Fibroblast of lung (primary cell): ENCODE results near the gene LRR1. TPM values are rescaled to one million over a fixed set of nuclear protein-coding genes. Genes with fewer than 3 reads are reported as not detected.
A peak's percentile ranks its signal among the peaks of the same experiment; 100 is the strongest.

ENCODE experiments used
- DNase-seq, 2 donors: peaks; one replicate each; pipeline versions ENCODE4 v3.0.0 to v3.0.0-alpha.2; 2010; ENCODE audit warnings: low read depth in 2 of 2
- H2AFZ ChIP-seq: 2 replicates; pipeline ENCODE4 v1.5.1; 2012; ENCODE audit warnings: low read length, control low read depth, inconsistent platforms
- H3K27ac ChIP-seq: 2 replicates; pipeline ENCODE4 v1.5.1; 2011; ENCODE audit warnings: low read length, control low read depth; ENCODE audit not compliant: insufficient read depth
- H3K27me3 ChIP-seq: 2 replicates; pipeline ENCODE4 v1.5.1; 2011; ENCODE audit warnings: mild to moderate bottlenecking, low read length; ENCODE audit not compliant: control insufficient read depth, insufficient read depth
- H3K36me3 ChIP-seq: 2 replicates; pipeline ENCODE4 v1.5.1; 2011; ENCODE audit warnings: low read length; ENCODE audit not compliant: control insufficient read depth, insufficient read depth
- H3K4me1 ChIP-seq: 2 replicates; pipeline ENCODE4 v1.5.1; 2011; ENCODE audit warnings: low read length; ENCODE audit not compliant: control insufficient read depth, insufficient read depth; ENCODE audit errors: extremely low read depth
- H3K4me2 ChIP-seq: 2 replicates; pipeline ENCODE4 v1.5.1; 2011; ENCODE audit warnings: low read length, control low read depth; ENCODE audit not compliant: insufficient read depth; ENCODE audit errors: extremely low read depth
- H3K4me3 ChIP-seq, 4 experiments: fragments of 200-600 bp in 1 of 4; sonication (generic) in 1 of 4; replicated peaks in 1 of 4; 2 replicates each; pipeline ENCODE4 v1.5.1; 2011 to 2016; ENCODE audit warnings: low read length in 4 of 4, low read depth in 3 of 4, mild to moderate bottlenecking in 3 of 4, control low read depth in 2 of 4, inconsistent platforms in 1 of 4, mixed read lengths in 1 of 4; ENCODE audit not compliant: insufficient read depth in 1 of 4; ENCODE audit errors: control extremely low read depth in 1 of 4
- H3K79me2 ChIP-seq: 2 replicates; pipeline ENCODE4 v1.5.1; 2012; ENCODE audit warnings: mild to moderate bottlenecking, low read length, inconsistent platforms; ENCODE audit not compliant: control insufficient read depth, insufficient read depth
- H3K9ac ChIP-seq: 2 replicates; pipeline ENCODE4 v1.5.1; 2011; ENCODE audit warnings: mild to moderate bottlenecking, low read length, control low read depth; ENCODE audit not compliant: insufficient read depth
- H3K9me3 ChIP-seq: 2 replicates; pipeline ENCODE4 v1.5.1; 2012; ENCODE audit warnings: low read depth, low read length; ENCODE audit not compliant: control insufficient read depth, insufficient read depth
- H4K20me1 ChIP-seq: 2 replicates; pipeline ENCODE4 v1.5.1; 2011; ENCODE audit warnings: low read length; ENCODE audit not compliant: control insufficient read depth, insufficient read depth; ENCODE audit errors: extremely low read depth
- EZH2 ChIP-seq: IDR thresholded peaks from 2 replicates; pipeline ENCODE4 v1.5.1; 2012; ENCODE audit warnings: low read length, control low read depth, mild to moderate bottlenecking; ENCODE audit errors: missing control alignments
- polyA plus RNA-seq, 2 donors: library from polyadenylated mRNA; depleted of rRNA in 1 of 2; stranded (reverse) in 1 of 2; unstranded in 1 of 2; fragments of >200 nt; gene quantifications; 2 replicates each; pipeline ENCODE4 v1.2.1, GENCODE V29; 2011 to 2012; ENCODE audit warnings: missing spikeins in 1 of 2
- total RNA-seq: library from RNA; depleted of rRNA; stranded (reverse); fragments of >200 nt; gene quantifications from 2 replicates; pipeline ENCODE4 v1.2.1, GENCODE V29; 2014
- TF ChIP-seq, protein P1 (sequence below), 2 donors: IDR thresholded peaks in 1 of 2; conservative IDR thresholded peaks in 1 of 2; 1 replicate in 1 of 2; 2 replicates in 1 of 2; pipeline ENCODE4 v1.5.1; 2011 to 2012; ENCODE audit warnings: low read length in 2 of 2, control low read depth in 1 of 2, inconsistent platforms in 1 of 2, low read depth in 1 of 2, mild to moderate bottlenecking in 1 of 2

Gene LRR1
- total and polyA plus RNA-seq, 2 donors (not counting 1 experiment from before 2014, with no cell fraction given) = 10.7 to 10.9 TPM

GRCh38 chr14:49633640-49634546, 35.2 kb downstream of the LRR1 start:
- no peaks in the 10 kb centered on the region for H3K9me3 ChIP-seq
- H3K4me1 ChIP-seq = peaks cover 2% of the 10 kb centered on the region
- H3K27ac ChIP-seq = peak overlapping the region; percentile 85
- H3K79me2 ChIP-seq = peaks cover 56% of the 10 kb centered on the region
- peak; percentile 95 for DNase-seq
- peak overlapping the region; percentile 91 for H3K9ac ChIP-seq
- peak overlapping the region; percentile 87 for H2AFZ ChIP-seq
- H3K36me3 ChIP-seq = peaks cover 4% of the 10 kb centered on the region
- TF ChIP-seq EZH2 = no peak
- TF ChIP-seq, protein P1, sequence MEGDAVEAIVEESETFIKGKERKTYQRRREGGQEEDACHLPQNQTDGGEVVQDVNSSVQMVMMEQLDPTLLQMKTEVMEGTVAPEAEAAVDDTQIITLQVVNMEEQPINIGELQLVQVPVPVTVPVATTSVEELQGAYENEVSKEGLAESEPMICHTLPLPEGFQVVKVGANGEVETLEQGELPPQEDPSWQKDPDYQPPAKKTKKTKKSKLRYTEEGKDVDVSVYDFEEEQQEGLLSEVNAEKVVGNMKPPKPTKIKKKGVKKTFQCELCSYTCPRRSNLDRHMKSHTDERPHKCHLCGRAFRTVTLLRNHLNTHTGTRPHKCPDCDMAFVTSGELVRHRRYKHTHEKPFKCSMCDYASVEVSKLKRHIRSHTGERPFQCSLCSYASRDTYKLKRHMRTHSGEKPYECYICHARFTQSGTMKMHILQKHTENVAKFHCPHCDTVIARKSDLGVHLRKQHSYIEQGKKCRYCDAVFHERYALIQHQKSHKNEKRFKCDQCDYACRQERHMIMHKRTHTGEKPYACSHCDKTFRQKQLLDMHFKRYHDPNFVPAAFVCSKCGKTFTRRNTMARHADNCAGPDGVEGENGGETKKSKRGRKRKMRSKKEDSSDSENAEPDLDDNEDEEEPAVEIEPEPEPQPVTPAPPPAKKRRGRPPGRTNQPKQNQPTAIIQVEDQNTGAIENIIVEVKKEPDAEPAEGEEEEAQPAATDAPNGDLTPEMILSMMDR (conservative IDR thresholded peaks at IDR 0.05 in 1 of 2, IDR thresholded peaks at IDR 0.05 in 1 of 2; ENCODE audit: low read depth in 1 of 2, low read length in 2 of 2) = peak; percentile 51 to 61
- H3K4me3 ChIP-seq = peak overlapping the region; percentile 89 to 99 (median 94)
- H3K4me2 ChIP-seq = peak overlapping the region; percentile 79
- no peaks in the 10 kb centered on the region for H3K27me3 ChIP-seq
- H4K20me1 ChIP-seq = no peaks in the 10 kb centered on the region

- Histone ChIP-seq H3K9me3 (no peaks in the 10 kb centered on the region), H3K27ac (peak within 1 kb of the TSS; percentile 85), H2AFZ (peak within 1 kb of the TSS; percentile 87), H3K4me1 (peaks cover 2% of the 10 kb centered on the region), H3K9ac (peak within 1 kb of the TSS; percentile 91), H4K20me1 (no peaks in the 10 kb centered on the region), H3K4me3 (peak within 1 kb of the TSS; percentile 66 to 98 (median 90)), H3K36me3 (peaks cover 4% of the 10 kb centered on the region), H3K79me2 (peaks cover 56% of the 10 kb centered on the region), H3K4me2 (peak within 1 kb of the TSS; percentile 84), H3K27me3 (no peaks in the 10 kb centered on the region)
- no peak for TF ChIP-seq EZH2
- TF ChIP-seq, protein P1 (conservative IDR thresholded peaks at IDR 0.05 in 1 of 2, IDR thresholded peaks at IDR 0.05 in 1 of 2; ENCODE audit: low read depth in 1 of 2, low read length in 2 of 2) = no peak
- peak; percentile 69 to 80 for DNase-seq
Measured at GRCh38 chr14:49634547-49635334, 36.0 kb downstream of the LRR1 start, which contains the start of gene DNAAF2. Gene DNAAF2 (minus strand): TSS chr14:49635244. CDS start chr14:49635149, 95 bp downstream.

DNA sequence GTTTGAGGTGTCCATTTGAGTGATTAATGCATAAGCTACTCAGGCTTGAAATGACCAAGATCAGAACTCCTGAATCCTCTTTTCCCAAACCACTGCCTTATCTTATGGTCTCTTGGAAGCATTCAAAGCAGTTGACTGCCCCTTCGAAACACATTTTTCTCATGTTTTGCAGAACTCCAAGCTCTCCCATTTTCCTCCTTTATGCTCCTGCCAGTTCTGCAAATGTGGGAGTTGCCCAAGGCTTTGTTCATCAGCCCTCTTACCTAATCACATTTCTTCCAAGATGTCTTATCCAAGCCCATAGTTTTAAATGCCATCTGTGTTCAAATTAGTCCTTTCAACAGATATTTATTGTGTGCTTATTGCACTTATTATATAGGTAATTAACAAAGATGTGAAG, 38.1 kb downstream of the LRR1 start:
- peaks cover 3% of the 10 kb centered on the region for H3K4me1 ChIP-seq
- no peak overlapping the region for H3K4me3 ChIP-seq
- H3K79me2 ChIP-seq = peaks cover 51% of the 10 kb centered on the region
- H3K9ac ChIP-seq = no peak overlapping the region
- no peak overlapping the region for H2AFZ ChIP-seq
- H3K27ac ChIP-seq = no peak overlapping the region
- no peaks in the 10 kb centered on the region for H4K20me1 ChIP-seq
- no peak for TF ChIP-seq EZH2
- TF ChIP-seq, protein P1 (conservative IDR thresholded peaks at IDR 0.05 in 1 of 2, IDR thresholded peaks at IDR 0.05 in 1 of 2; ENCODE audit: low read depth in 1 of 2, low read length in 2 of 2) = no peak
- DNase-seq = no peak
- H3K9me3 ChIP-seq = no peaks in the 10 kb centered on the region
- H3K4me2 ChIP-seq = no peak overlapping the region
- peaks cover 4% of the 10 kb centered on the region for H3K36me3 ChIP-seq
- H3K27me3 ChIP-seq = no peaks in the 10 kb centered on the region
